Stimulated activated naive CD8-positive, alpha-beta T cell treated with anti-CD3 and anti-CD28 coated beads, Interleukin-15, Interleukin-2, amounts not matched to agents 100 ng/mL and 50 ng/mL, for 24 hours (primary cell): Measurements from ENCODE around the gene HCFC1R1.
A peak's percentile ranks its signal among the peaks of the same experiment; 100 is the strongest.
"Not testable (repeated sequence)": the region's sequence is repeated elsewhere in the genome, so short reads cannot be mapped to it uniquely, and the experiment has no call there.

Experiments
- H3K27ac Mint-ChIP-seq: one replicate; pipeline ENCODE4 v1.8.0; 2021; ENCODE audit warnings: mild to moderate bottlenecking, mixed read lengths
- H3K27me3 Mint-ChIP-seq: one replicate; pipeline ENCODE4 v1.8.0; 2021; ENCODE audit warnings: mixed read lengths
- H3K36me3 Mint-ChIP-seq: one replicate; pipeline ENCODE4 v1.8.0; 2021; ENCODE audit warnings: low read depth, mixed read lengths
- H3K4me1 Mint-ChIP-seq: one replicate; pipeline ENCODE4 v1.8.0; 2021; ENCODE audit warnings: low read depth, mixed read lengths
- H3K4me3 Mint-ChIP-seq: one replicate; pipeline ENCODE4 v1.8.0; 2021; ENCODE audit warnings: mild to moderate bottlenecking, mixed read lengths
- H3K9me3 Mint-ChIP-seq: one replicate; pipeline ENCODE4 v1.8.0; 2021; ENCODE audit warnings: mixed read lengths

The HCFC1R1 gene

GRCh38 chr16:3023669-3024478, at the start of gene HCFC1R1, which contains the start of gene THOC6:
TSS of gene HCFC1R1 (minus strand) at chr16:3023942. CDS start at chr16:3023941, 1 bp downstream.
TSS of gene THOC6 (plus strand) at chr16:3024035. CDS start at chr16:3024327, 292 bp downstream.
- peak within 1 kb of the TSS; percentile 85 for H3K4me3 Mint-ChIP-seq
- H3K27me3 Mint-ChIP-seq = peaks cover 2% of the 10 kb centered on the region
- peaks cover 19% of the 10 kb centered on the region for H3K36me3 Mint-ChIP-seq
- peaks cover 48% of the 10 kb centered on the region for H3K4me1 Mint-ChIP-seq
- no peaks in the 10 kb centered on the region for H3K9me3 Mint-ChIP-seq
- H3K27ac Mint-ChIP-seq = peak within 1 kb of the TSS; percentile 97

DNA sequence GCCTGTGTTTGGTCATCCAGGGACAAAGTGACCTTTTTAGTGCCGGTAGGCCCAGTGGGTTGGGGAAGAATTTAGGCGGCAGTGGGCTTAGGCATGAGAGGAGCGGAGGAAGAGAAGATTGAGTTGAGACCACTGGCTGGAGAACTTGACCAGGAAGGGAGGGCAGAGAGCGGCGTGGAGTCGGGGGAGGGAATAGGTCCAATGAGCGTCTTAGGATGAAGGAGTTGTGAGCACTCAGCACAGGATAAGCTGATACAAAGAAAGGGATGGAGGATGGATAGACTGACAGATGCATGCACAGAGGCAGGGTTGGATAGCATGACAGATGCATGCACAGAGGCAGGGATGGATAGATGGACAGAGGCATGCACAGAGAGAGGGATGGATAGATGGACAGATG, 49.7 kb upstream of the HCFC1R1 start:
- peaks cover 86% of the 10 kb centered on the region for H3K4me1 Mint-ChIP-seq
- peak overlapping the region; percentile 38 for H3K4me3 Mint-ChIP-seq
- no peaks in the 10 kb centered on the region for H3K27me3 Mint-ChIP-seq
- peaks cover 4% of the 10 kb centered on the region for H3K9me3 Mint-ChIP-seq
- H3K36me3 Mint-ChIP-seq = peaks cover 24% of the 10 kb centered on the region
- H3K27ac Mint-ChIP-seq = peak overlapping the region; percentile 94

DNA sequence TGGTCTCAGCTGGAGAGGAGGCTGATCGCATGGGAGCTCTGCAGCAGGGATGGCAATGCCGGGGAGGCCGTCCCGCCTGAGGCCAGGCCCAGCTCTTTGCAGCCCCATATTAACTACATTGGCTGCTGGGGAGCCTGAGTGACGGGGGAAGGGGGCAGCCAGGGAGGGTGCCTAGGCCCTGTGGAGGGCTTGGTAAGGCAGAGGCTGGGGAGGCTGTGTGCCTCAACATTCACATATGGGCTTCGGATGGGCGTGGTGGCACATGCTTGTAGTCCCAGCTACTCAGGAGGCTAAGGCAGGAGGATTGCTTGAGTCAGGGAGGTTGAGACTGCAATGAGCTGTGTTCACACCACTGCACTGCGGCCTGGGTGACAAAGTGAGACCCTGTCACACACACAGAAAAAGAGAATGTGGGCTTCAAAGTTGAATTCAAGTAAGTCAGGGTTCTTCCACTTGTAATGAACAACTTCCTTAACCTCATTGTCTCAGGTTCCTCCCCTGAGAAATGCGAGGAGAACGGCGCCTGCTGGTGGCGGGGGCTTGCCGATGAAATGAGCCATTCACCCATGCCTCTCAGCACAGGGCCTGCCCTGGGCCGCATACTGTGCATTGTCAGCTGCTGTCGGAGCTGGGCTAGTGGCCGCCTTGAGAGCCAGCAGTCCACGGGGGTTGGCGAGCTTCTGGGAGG, 49.0 kb upstream of the HCFC1R1 start:
- not testable (repeated sequence) for H3K27me3 Mint-ChIP-seq, H3K9me3 Mint-ChIP-seq, H3K27ac Mint-ChIP-seq, H3K4me3 Mint-ChIP-seq
- Mint-ChIP-seq H3K36me3 (peaks cover 31% of the 10 kb centered on the region), H3K4me1 (peaks cover 86% of the 10 kb centered on the region)

DNA sequence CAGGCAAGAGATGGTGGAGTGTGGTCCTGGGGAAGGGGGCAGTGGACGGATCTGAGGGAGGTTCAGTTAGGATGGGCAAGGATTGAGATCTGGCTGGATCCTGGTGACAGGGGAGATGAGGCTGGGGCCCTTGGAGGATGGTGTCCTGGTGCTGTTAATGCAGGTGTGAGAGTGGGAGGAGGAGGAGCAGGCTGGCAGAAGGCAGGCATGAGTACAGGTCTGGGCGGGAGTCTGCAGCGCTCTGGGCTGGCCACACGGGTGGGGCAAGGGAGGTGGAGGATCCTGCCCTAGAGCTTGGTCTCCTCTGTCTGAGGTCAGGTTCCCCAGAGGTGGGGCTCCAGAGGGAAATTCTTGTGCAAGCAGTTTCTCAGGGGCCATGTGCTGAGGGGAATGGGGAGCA, 48.4 kb upstream of the HCFC1R1 start:
- not testable (repeated sequence) for H3K4me3 Mint-ChIP-seq, H3K27me3 Mint-ChIP-seq, H3K9me3 Mint-ChIP-seq
- Mint-ChIP-seq H3K4me1 (peaks cover 83% of the 10 kb centered on the region), H3K36me3 (peaks cover 35% of the 10 kb centered on the region), H3K27ac (peak overlapping the region; percentile 43)

DNA sequence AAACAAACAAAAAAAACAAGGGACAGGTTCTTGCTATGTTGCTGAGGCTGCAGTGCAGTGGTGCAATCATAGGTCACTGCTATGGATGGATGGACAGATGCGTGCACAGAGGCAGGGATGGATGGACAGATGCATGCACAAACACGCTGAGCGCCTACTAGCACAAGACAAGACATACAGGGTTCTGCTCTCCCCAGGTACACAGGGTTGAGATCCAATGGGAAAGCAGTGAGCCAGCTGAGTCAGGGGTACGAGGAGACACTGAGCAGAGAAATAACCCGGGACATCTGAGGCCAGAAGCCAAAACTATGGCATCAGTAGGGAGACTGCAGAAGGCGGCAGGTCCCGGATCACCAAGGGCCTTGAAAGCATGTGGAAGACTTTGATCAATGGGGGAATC, 47.9 kb upstream of the HCFC1R1 start:
- Mint-ChIP-seq H3K27me3 (no peaks in the 10 kb centered on the region), H3K9me3 (no peaks in the 10 kb centered on the region), H3K4me1 (peaks cover 79% of the 10 kb centered on the region), H3K36me3 (peaks cover 33% of the 10 kb centered on the region), H3K27ac (peak overlapping the region; percentile 43), H3K4me3 (no peak overlapping the region)

DNA sequence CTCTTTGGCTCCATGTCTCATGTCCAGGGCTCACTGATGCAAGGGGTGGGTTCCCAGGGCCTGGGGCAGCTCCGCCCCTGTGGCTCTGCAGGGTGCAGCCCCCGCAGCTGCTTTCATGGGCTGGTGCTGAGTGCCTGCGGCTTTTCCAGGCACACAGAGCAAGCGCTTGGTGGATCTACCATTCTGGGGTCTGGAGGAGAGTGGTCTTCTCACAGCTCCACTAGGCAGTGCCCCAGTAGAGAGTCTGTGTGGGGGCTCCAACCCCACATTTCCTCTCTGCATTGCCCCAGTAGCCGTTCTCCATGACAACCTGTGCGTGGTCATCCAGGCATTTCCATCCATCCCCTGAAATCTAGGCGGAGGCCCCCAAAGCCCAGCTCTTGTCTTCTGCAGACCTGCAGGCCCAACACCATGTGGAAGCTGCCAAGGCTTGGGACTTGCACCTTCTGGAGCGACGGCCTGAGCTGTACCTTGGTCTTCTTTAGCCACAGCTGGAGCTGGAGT, 46.9 kb upstream of the HCFC1R1 start:
- Mint-ChIP-seq H3K4me1 (peaks cover 69% of the 10 kb centered on the region), H3K36me3 (peaks cover 33% of the 10 kb centered on the region), H3K27ac (peak overlapping the region; percentile 84), H3K9me3 (no peaks in the 10 kb centered on the region), H3K27me3 (no peaks in the 10 kb centered on the region), H3K4me3 (no peak overlapping the region)

GRCh38 chr16:3069146-3069545, 45.4 kb upstream of the HCFC1R1 start:
- Mint-ChIP-seq H3K27ac (peak overlapping the region; percentile 84), H3K36me3 (peaks cover 36% of the 10 kb centered on the region), H3K4me3 (peak overlapping the region; percentile 27), H3K4me1 (peaks cover 67% of the 10 kb centered on the region)
- H3K9me3 Mint-ChIP-seq, H3K27me3 Mint-ChIP-seq: not testable (repeated sequence)

- no peaks in the 10 kb centered on the region for H3K9me3 Mint-ChIP-seq
- H3K36me3 Mint-ChIP-seq = peaks cover 36% of the 10 kb centered on the region
- H3K4me3 Mint-ChIP-seq = peak overlapping the region; percentile 99
- H3K27ac Mint-ChIP-seq = peak overlapping the region; percentile 93
- peaks cover 64% of the 10 kb centered on the region for H3K4me1 Mint-ChIP-seq
- H3K27me3 Mint-ChIP-seq = no peaks in the 10 kb centered on the region
Observed at GRCh38 chr16:3068487-3068886, 44.7 kb upstream of the HCFC1R1 start.

DNA sequence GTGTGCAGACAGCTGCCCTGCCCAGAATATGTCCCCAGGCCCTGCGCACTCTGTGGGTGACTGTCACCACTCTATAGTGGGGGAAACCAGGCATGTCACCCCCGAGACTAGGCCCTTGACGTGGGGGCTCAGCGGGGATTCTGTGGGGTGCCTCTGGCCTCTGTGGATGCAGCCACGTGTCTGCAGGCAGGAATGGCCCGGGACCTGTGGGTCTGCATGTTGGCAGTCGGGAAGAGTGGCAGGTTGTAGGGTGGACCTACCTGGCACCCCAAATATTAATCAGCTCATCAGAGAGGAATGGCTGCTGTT, 42.7 kb upstream of the HCFC1R1 start:
- Mint-ChIP-seq H3K27ac (peak overlapping the region; percentile 99), H3K4me3 (peak overlapping the region; percentile 99)

DNA sequence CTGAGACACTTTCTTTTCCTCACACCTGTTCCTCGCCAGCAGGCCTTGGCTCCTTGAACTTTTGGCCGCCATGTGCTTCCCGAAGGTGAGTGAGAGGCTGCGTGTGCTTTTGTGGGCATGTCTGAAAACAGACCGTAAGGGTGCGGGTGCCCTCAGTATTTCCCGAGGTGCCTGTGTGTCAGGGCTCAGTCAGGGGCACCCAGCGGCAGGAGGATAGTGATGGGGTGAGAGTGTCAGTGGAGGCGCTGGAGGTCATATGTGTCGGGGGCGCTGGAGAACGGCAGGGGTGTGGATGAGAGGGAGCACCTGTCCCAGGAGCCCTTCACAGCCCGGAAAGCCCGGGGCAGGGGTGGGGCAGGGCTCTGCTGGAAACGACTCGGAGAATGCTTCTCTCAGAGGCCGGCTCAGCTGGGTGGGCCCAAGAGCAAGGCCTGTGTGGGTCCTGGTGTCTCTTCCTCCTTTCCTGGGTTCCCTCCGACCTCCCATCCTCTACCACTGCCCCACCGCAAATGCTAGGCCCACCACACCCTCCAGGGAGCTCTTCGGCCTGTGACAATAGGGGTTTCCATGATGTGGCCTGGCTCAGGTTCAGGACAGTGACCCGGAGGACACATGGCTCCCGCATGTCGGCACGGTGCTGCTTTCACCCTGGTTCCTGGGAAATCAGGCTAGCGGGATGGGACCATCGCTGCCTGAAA, 42.1 kb upstream of the HCFC1R1 start:
- Mint-ChIP-seq H3K4me3 (peak overlapping the region; percentile 99), H3K27ac (peak overlapping the region; percentile 99), H3K27me3 (no peaks in the 10 kb centered on the region), H3K4me1 (peaks cover 54% of the 10 kb centered on the region), H3K9me3 (no peaks in the 10 kb centered on the region), H3K36me3 (peaks cover 36% of the 10 kb centered on the region)

More for the DNA sequence above, 42.7 kb upstream of the HCFC1R1 start:
- H3K4me1 Mint-ChIP-seq = peaks cover 58% of the 10 kb centered on the region
- no peaks in the 10 kb centered on the region for H3K9me3 Mint-ChIP-seq
- H3K27me3 Mint-ChIP-seq = no peaks in the 10 kb centered on the region
- peaks cover 36% of the 10 kb centered on the region for H3K36me3 Mint-ChIP-seq

GRCh38 chr16:3065069-3065741, 41.5 kb upstream of the HCFC1R1 start, which contains the start of gene IL32:
TSS of gene IL32 (plus strand) at chr16:3065640. CDS start at chr16:3065812, 172 bp downstream.
- H3K36me3 Mint-ChIP-seq = peaks cover 35% of the 10 kb centered on the region
- no peaks in the 10 kb centered on the region for H3K9me3 Mint-ChIP-seq
- H3K4me3 Mint-ChIP-seq = peak within 1 kb of the TSS; percentile 99
- H3K4me1 Mint-ChIP-seq = peaks cover 56% of the 10 kb centered on the region
- H3K27me3 Mint-ChIP-seq = no peaks in the 10 kb centered on the region
- H3K27ac Mint-ChIP-seq = peak within 1 kb of the TSS; percentile 99

- no peak overlapping the region for H3K4me3 Mint-ChIP-seq
- H3K4me1 Mint-ChIP-seq = peaks cover 52% of the 10 kb centered on the region
- no peaks in the 10 kb centered on the region for H3K9me3 Mint-ChIP-seq
- H3K27me3 Mint-ChIP-seq = no peaks in the 10 kb centered on the region
- H3K27ac Mint-ChIP-seq = peak overlapping the region; percentile 72
- H3K36me3 Mint-ChIP-seq = peaks cover 24% of the 10 kb centered on the region
Observed at GRCh38 chr16:3063625-3064386, 40.1 kb upstream of the HCFC1R1 start.

DNA sequence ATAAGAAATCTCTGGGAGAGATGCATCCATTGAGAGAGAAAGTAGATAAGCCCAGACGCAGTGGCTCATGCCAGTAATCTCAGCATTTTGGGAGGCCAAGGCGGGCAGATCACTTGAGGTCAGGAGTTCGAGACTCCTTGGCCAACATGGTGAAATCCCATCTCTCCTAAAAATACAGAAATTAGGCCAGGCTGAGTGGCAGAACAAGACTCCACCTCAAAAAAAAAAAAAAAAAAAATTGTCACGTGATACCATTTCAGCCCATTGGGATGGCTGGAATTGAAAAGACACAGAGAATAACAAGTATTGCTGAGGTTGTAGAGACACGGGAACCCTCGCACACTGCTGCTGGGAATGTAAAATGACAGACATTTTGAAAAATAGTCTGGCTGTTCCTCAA, 38.8 kb upstream of the HCFC1R1 start:
- Mint-ChIP-seq H3K27me3 (no peaks in the 10 kb centered on the region), H3K36me3 (peaks cover 12% of the 10 kb centered on the region), H3K4me3 (no peak overlapping the region), H3K27ac (no peak overlapping the region), H3K9me3 (no peaks in the 10 kb centered on the region), H3K4me1 (peaks cover 45% of the 10 kb centered on the region)
